ENCODE data around the gene CST4.
"Not testable (repeated sequence)": the region's sequence is repeated elsewhere in the genome, so short reads cannot be mapped to it uniquely, and the experiment has no call there.

Gene CST4

GRCh38 chr20:23637282-23638221, 51.3 kb downstream of the CST4 start, which contains the start of gene CST3:
Gene CST3, minus strand, starts transcription at chr20:23637955. Its CDS starts 93 bp downstream, at chr20:23637862.
- DNase-seq (ENCODE audit: low read depth), result no peak
- TF ChIP-seq, protein P1, sequence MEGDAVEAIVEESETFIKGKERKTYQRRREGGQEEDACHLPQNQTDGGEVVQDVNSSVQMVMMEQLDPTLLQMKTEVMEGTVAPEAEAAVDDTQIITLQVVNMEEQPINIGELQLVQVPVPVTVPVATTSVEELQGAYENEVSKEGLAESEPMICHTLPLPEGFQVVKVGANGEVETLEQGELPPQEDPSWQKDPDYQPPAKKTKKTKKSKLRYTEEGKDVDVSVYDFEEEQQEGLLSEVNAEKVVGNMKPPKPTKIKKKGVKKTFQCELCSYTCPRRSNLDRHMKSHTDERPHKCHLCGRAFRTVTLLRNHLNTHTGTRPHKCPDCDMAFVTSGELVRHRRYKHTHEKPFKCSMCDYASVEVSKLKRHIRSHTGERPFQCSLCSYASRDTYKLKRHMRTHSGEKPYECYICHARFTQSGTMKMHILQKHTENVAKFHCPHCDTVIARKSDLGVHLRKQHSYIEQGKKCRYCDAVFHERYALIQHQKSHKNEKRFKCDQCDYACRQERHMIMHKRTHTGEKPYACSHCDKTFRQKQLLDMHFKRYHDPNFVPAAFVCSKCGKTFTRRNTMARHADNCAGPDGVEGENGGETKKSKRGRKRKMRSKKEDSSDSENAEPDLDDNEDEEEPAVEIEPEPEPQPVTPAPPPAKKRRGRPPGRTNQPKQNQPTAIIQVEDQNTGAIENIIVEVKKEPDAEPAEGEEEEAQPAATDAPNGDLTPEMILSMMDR (IDR thresholded peaks at IDR 0.05; ENCODE audit: low read depth, low read length, missing control alignments), result no peak
- in situ Hi-C loops (cut with HindIII; ENCODE audit: low sequenced_read_pairs), result no loop called here
- peak within 1 kb of the TSS; percentile 79 for H3K4me3 ChIP-seq (ENCODE audit: low read depth, low read length)

DNA sequence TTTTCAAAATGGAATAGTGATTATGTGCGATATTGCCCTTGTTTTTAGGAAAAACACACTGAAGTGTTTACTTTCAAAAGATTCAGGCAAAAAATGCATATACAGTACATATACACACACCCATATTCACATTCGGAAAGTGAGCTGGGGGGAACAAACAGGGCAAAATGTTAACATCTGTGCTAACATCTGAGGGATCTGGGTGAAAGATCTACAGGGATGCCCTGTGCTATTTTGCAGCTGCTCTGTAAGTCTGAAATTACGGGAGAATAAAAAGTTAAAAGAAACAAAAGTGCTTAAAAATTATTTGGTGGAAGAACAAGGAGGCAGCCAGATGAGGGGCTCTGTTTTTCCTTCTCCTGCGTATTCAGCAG, 51.9 kb downstream of the CST4 start:
- TF ChIP-seq, protein P1 (IDR thresholded peaks at IDR 0.05; ENCODE audit: low read depth, low read length, missing control alignments), result no peak
- in situ Hi-C loops (cut with HindIII; ENCODE audit: low sequenced_read_pairs), result no loop called here
- no peak for DNase-seq (ENCODE audit: low read depth)
- peak overlapping the region; percentile 79 for H3K4me3 ChIP-seq (ENCODE audit: low read depth, low read length)

- TF ChIP-seq, protein P1 (IDR thresholded peaks at IDR 0.05; ENCODE audit: low read depth, low read length, missing control alignments), result no peak
- DNase-seq (ENCODE audit: low read depth), result no peak
- H3K4me3 ChIP-seq (ENCODE audit: low read depth, low read length), result peak overlapping the region; percentile 79
- in situ Hi-C loops (cut with HindIII; ENCODE audit: low sequenced_read_pairs), result no loop called here
Measured at GRCh38 chr20:23636182-23636907, 52.5 kb downstream of the CST4 start.

- DNase-seq (ENCODE audit: low read depth); in situ Hi-C loops (cut with HindIII; ENCODE audit: low sequenced_read_pairs): not testable (repeated sequence)
- peak overlapping the region; percentile 79 for H3K4me3 ChIP-seq (ENCODE audit: low read depth, low read length)
Measured at GRCh38 chr20:23635768-23636090, 53.1 kb downstream of the CST4 start.
